Neutrophil (primary cell): Measurements from ENCODE around the gene YWHAE.

Experiments used
- H3K27ac ChIP-seq: fragments of 200-600 bp; sonication (generic); 2 replicates; pipeline ENCODE4 v1.5.1; 2016; ENCODE audit warnings: mild to moderate bottlenecking, moderate library complexity
- H3K27me3 ChIP-seq: fragments of 200-600 bp; sonication (generic); 2 replicates; pipeline ENCODE4 v1.6.0; 2016; ENCODE audit warnings: mild to moderate bottlenecking
- H3K36me3 ChIP-seq: fragments of 200-600 bp; sonication (generic); 2 replicates; pipeline ENCODE4 v1.5.1; 2017
- H3K4me1 ChIP-seq, 2 experiments: fragments of 200-600 bp in 1 of 2; sonication (generic) in 1 of 2; 1 replicate in 1 of 2; 2 replicates in 1 of 2; pipeline versions ENCODE4 v1.5.1 to v1.6.1; 2013 to 2016; ENCODE audit warnings: low read depth in 1 of 2, low read length in 1 of 2, mild to moderate bottlenecking in 1 of 2, moderate library complexity in 1 of 2; ENCODE audit not compliant: control insufficient read depth in 1 of 2, insufficient read depth in 1 of 2
- H3K4me3 ChIP-seq, 2 experiments: fragments of 200-600 bp in 1 of 2; sonication (generic) in 1 of 2; 1 replicate in 1 of 2; 2 replicates in 1 of 2; pipeline ENCODE4 v1.5.1; 2013 to 2016; ENCODE audit warnings: low read depth in 1 of 2, low read length in 1 of 2, mild to moderate bottlenecking in 1 of 2, moderate library complexity in 1 of 2
- H3K9me3 ChIP-seq: fragments of 200-600 bp; sonication (generic); 2 replicates; pipeline ENCODE4 v1.5.1; 2016
- TF ChIP-seq, protein P1 (sequence below): fragments of 200-600 bp; sonication (generic); IDR thresholded peaks from 2 replicates; pipeline ENCODE4 v1.5.1; 2016; ENCODE audit warnings: antibody characterized with exemption

The YWHAE gene

DNA sequence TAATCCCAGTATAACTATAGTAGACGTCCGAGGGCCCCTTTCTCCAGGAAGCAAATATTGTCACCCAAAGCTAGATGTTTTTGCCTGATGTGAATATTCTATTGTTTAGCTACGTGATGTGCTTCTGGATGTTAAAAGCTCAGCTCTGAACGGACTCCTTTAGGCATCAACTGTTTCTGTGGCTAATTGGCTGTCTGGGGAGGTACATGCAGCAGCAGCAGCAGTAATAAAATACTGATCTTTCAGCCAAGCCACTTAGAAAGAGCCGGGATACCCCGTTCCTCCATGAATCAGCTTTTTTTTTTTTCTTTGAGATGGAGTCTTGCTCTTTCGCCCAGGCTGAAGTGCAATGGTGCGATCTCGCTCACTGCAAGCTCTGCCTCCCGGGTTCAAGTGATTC lies 77.5 kb downstream of the YWHAE start:
- Histone ChIP-seq H3K36me3 (no peaks in the 10 kb centered on the region), H3K9me3 (no peaks in the 10 kb centered on the region), H3K27ac (no peak overlapping the region), H3K4me1 (no peaks in the 10 kb centered on the region), H3K4me3 (no peak overlapping the region), H3K27me3 (peaks cover 62% of the 10 kb centered on the region)
- TF ChIP-seq, protein P1, sequence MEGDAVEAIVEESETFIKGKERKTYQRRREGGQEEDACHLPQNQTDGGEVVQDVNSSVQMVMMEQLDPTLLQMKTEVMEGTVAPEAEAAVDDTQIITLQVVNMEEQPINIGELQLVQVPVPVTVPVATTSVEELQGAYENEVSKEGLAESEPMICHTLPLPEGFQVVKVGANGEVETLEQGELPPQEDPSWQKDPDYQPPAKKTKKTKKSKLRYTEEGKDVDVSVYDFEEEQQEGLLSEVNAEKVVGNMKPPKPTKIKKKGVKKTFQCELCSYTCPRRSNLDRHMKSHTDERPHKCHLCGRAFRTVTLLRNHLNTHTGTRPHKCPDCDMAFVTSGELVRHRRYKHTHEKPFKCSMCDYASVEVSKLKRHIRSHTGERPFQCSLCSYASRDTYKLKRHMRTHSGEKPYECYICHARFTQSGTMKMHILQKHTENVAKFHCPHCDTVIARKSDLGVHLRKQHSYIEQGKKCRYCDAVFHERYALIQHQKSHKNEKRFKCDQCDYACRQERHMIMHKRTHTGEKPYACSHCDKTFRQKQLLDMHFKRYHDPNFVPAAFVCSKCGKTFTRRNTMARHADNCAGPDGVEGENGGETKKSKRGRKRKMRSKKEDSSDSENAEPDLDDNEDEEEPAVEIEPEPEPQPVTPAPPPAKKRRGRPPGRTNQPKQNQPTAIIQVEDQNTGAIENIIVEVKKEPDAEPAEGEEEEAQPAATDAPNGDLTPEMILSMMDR, result no peak

- Histone ChIP-seq H3K27ac (no peak overlapping the region), H3K4me1 (no peaks in the 10 kb centered on the region), H3K36me3 (no peaks in the 10 kb centered on the region), H3K27me3 (peaks cover 61% of the 10 kb centered on the region), H3K4me3 (no peak overlapping the region), H3K9me3 (no peaks in the 10 kb centered on the region)
- TF ChIP-seq, protein P1, result no peak
These were observed 78.0 kb downstream of the YWHAE start for GRCh38 chr17:1322014-1322428.

GRCh38 chr17:1315891-1316403 lies 84.1 kb downstream of the YWHAE start:
- H3K27ac ChIP-seq, result no peak overlapping the region
- TF ChIP-seq, protein P1, result no peak
- no peaks in the 10 kb centered on the region for H3K9me3 ChIP-seq
- no peaks in the 10 kb centered on the region for H3K36me3 ChIP-seq
- no peaks in the 10 kb centered on the region for H3K4me1 ChIP-seq
- peaks cover 57% of the 10 kb centered on the region for H3K27me3 ChIP-seq
- H3K4me3 ChIP-seq, result no peak overlapping the region

- Histone ChIP-seq H3K4me1 (no peaks in the 10 kb centered on the region), H3K27ac (no peak overlapping the region), H3K9me3 (no peaks in the 10 kb centered on the region), H3K36me3 (no peaks in the 10 kb centered on the region), H3K4me3 (no peak overlapping the region), H3K27me3 (peaks cover 55% of the 10 kb centered on the region)
- TF ChIP-seq, protein P1, result no peak
These were observed 84.6 kb downstream of the YWHAE start for GRCh38 chr17:1315409-1315808.

GRCh38 chr17:1313270-1314005 lies 86.6 kb downstream of the YWHAE start:
- TF ChIP-seq, protein P1, result no peak
- H3K27me3 ChIP-seq, result peaks cover 42% of the 10 kb centered on the region

More at GRCh38 chr17:1313270-1314005, 86.6 kb downstream of the YWHAE start:
- no peaks in the 10 kb centered on the region for H3K36me3 ChIP-seq
- no peaks in the 10 kb centered on the region for H3K9me3 ChIP-seq
- no peak overlapping the region for H3K4me3 ChIP-seq
- H3K4me1 ChIP-seq, result no peaks in the 10 kb centered on the region
- H3K27ac ChIP-seq, result no peak overlapping the region
